Rectal smooth muscle tissue (tissue), 1 donor: ENCODE measurements around the gene PRKAG2.

Experiments
- H3K27ac ChIP-seq: one replicate; pipeline ENCODE4 v1.7.0; 2013; ENCODE audit warnings: low read depth, low read length, inconsistent platforms
- H3K27me3 ChIP-seq: one replicate; pipeline ENCODE4 v1.7.0; 2013; ENCODE audit warnings: low read length; ENCODE audit not compliant: control insufficient read depth, insufficient read depth
- H3K36me3 ChIP-seq: one replicate; pipeline ENCODE4 v1.7.0; 2013; ENCODE audit warnings: low read length; ENCODE audit not compliant: control insufficient read depth, insufficient read depth
- H3K4me1 ChIP-seq: one replicate; pipeline ENCODE4 v1.7.0; 2013; ENCODE audit warnings: low read length; ENCODE audit not compliant: control insufficient read depth, insufficient read depth
- H3K4me3 ChIP-seq: one replicate; pipeline ENCODE4 v1.7.0; 2013; ENCODE audit warnings: low read length
- H3K9ac ChIP-seq: one replicate; pipeline ENCODE4 v1.7.0; 2013; ENCODE audit warnings: low read length

Gene PRKAG2

GRCh38 chr7:151704960-151705635 is 171.8 kb downstream of the PRKAG2 start:
- H3K4me3 ChIP-seq = no peak overlapping the region
- no peaks in the 10 kb centered on the region for H3K36me3 ChIP-seq
- no peak overlapping the region for H3K9ac ChIP-seq
- H3K27me3 ChIP-seq = no peaks in the 10 kb centered on the region
- H3K4me1 ChIP-seq = no peaks in the 10 kb centered on the region
- H3K27ac ChIP-seq = no peak overlapping the region

DNA sequence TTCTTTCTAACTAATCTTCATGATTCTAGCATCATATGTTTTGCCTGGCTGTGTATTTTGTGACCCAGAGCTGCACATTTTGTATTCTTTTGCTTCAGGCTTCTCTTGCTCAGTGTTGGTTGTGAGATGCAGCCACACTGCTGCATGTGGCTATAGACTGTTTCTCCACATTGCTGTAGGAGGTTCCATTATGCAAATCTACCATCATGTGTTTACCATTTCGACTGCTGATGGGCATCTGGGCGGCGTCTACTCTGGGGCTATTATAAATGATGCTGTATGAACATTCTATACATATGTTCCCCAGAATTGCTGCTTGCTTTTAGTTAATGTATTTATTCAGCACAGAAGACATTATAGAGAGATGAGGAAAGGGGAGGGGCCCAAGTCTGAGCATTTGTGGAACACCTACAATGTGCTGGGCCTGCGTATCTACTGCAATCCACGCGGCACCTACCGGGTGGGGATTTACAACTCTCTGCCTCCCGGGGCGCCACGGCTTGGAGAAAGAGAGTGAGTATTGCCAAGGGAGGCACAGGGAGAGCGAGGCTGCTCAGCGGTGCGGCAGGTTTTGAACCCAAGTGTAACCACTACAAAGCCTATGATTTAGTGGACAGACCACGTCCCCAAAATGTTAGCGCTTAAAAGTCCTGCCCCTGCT is 172.5 kb downstream of the PRKAG2 start:
- H3K27ac ChIP-seq = no peak overlapping the region
- H3K4me1 ChIP-seq = no peaks in the 10 kb centered on the region
- H3K36me3 ChIP-seq = no peaks in the 10 kb centered on the region
- no peak overlapping the region for H3K4me3 ChIP-seq
- no peak overlapping the region for H3K9ac ChIP-seq
- H3K27me3 ChIP-seq = no peaks in the 10 kb centered on the region

GRCh38 chr7:151702961-151703360 is 174.0 kb downstream of the PRKAG2 start:
- H3K27ac ChIP-seq = no peak overlapping the region

GRCh38 chr7:151700586-151701165 is 176.2 kb downstream of the PRKAG2 start:
- Histone ChIP-seq H3K27ac (no peak overlapping the region), H3K27me3 (no peaks in the 10 kb centered on the region), H3K4me1 (no peaks in the 10 kb centered on the region), H3K36me3 (no peaks in the 10 kb centered on the region), H3K9ac (no peak overlapping the region), H3K4me3 (no peak overlapping the region)

More at GRCh38 chr7:151702961-151703360, 174.0 kb downstream of the PRKAG2 start:
- Histone ChIP-seq H3K27me3 (no peaks in the 10 kb centered on the region), H3K36me3 (no peaks in the 10 kb centered on the region), H3K4me1 (no peaks in the 10 kb centered on the region), H3K4me3 (no peak overlapping the region), H3K9ac (no peak overlapping the region)

DNA sequence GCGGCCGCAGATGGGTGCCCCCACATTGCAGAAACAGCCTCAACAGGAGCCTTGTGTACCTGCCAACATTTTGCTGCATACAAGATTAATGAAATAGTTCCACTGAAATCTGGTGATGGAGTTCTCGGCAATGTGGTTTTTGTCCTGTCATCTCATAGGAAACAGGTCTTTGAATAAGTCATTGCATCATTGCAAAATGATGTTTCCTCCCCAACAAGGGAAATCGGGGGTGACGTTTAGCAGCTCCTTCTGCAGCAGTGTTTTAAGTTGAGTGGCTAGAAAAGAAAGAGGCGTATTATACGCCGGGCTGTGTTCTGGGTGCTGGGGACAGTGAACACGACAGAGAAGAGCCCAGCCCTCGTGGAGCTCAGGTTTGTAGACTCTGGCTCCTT is 177.0 kb downstream of the PRKAG2 start:
- no peak overlapping the region for H3K9ac ChIP-seq
- no peaks in the 10 kb centered on the region for H3K27me3 ChIP-seq
- no peak overlapping the region for H3K27ac ChIP-seq
- H3K4me1 ChIP-seq = no peaks in the 10 kb centered on the region
- no peaks in the 10 kb centered on the region for H3K36me3 ChIP-seq
- H3K4me3 ChIP-seq = no peak overlapping the region

GRCh38 chr7:151699147-151699927 is 177.6 kb downstream of the PRKAG2 start:
- Histone ChIP-seq H3K27me3 (no peaks in the 10 kb centered on the region), H3K4me3 (no peak overlapping the region), H3K36me3 (no peaks in the 10 kb centered on the region), H3K9ac (no peak overlapping the region), H3K27ac (no peak overlapping the region), H3K4me1 (no peaks in the 10 kb centered on the region)

DNA sequence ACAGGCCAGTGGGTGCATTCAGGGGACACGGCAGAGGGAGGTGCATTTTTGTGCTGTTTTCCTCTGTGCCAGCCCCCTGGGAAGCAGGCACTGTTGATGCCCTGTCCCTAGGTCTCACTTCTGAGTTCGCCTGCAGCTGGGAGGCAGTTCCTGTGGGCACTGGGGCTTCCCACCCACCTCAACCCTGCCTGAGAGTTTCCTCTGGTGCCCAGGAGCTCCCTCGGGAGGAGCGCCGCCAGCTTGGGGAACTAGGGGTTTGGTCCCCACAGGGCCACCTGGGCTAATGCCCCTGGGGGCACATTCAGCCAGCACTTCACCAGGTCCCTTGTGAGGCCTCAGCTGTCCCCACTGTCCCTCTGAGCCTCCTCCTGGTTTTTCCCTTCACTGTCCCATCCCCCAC is 179.0 kb downstream of the PRKAG2 start:
- Histone ChIP-seq H3K27me3 (no peaks in the 10 kb centered on the region), H3K27ac (no peak overlapping the region), H3K4me3 (no peak overlapping the region), H3K36me3 (no peaks in the 10 kb centered on the region), H3K9ac (no peak overlapping the region), H3K4me1 (no peaks in the 10 kb centered on the region)

DNA sequence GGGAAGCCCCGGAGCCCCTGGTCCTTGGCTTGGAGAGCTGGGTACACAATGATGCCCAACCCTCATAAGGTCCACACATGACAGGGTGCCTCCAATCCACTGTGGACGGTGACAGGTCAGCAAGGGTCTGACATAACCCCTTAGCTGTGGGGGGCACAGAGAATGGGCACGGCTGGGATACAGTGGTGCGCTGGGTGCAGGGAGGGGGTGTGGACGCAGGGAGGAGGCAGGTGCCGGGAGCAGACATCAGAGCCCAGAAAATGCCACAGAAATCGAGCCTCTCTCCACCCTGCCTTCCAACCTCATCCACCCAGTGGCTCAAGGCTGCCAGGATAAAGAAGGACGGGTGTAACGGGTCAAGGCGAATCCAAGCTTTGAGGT is 179.4 kb downstream of the PRKAG2 start:
- Histone ChIP-seq H3K9ac (no peak overlapping the region), H3K4me1 (no peaks in the 10 kb centered on the region), H3K27ac (no peak overlapping the region), H3K36me3 (no peaks in the 10 kb centered on the region), H3K4me3 (no peak overlapping the region), H3K27me3 (no peaks in the 10 kb centered on the region)

- H3K4me1 ChIP-seq = no peaks in the 10 kb centered on the region
- H3K27me3 ChIP-seq = no peaks in the 10 kb centered on the region
- no peak overlapping the region for H3K9ac ChIP-seq
- no peak overlapping the region for H3K4me3 ChIP-seq
- H3K36me3 ChIP-seq = no peaks in the 10 kb centered on the region
- H3K27ac ChIP-seq = no peak overlapping the region
Measured at GRCh38 chr7:151696721-151697514, 180.0 kb downstream of the PRKAG2 start.

DNA sequence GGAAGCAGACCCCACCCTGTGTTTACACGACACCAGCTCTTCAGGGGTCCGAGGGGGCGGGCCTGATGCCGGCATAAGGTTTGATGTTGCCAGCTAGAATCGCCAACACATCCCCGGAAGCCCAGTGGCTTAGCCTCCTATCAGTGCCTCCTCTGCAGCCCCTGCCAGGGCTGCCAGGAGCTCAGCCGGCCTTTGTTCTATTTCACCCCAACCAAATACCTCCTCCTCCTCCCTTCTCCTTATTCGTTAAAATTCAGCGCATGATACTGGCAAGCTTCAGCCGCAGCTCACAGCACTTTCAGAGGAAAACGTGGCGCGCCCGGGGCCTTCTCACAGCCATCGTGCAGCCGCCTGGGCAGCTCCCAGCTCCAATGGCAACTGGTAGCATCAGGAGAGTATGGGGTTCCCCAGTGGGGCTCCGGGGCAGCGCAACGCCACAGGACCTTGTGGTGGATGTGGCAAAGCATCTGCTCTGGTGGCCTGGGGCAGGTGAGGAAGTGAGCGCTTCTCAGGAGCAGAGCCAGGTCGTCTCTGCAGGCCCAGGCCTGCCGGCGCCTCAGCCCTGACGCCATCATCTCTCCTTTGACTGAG is 180.9 kb downstream of the PRKAG2 start:
- H3K27ac ChIP-seq = no peak overlapping the region
- H3K4me1 ChIP-seq = no peaks in the 10 kb centered on the region
- no peak overlapping the region for H3K9ac ChIP-seq

GRCh38 chr7:151694828-151695580 is 181.9 kb downstream of the PRKAG2 start:
- no peak overlapping the region for H3K9ac ChIP-seq
- H3K36me3 ChIP-seq = no peaks in the 10 kb centered on the region
- no peaks in the 10 kb centered on the region for H3K4me1 ChIP-seq
- no peaks in the 10 kb centered on the region for H3K27me3 ChIP-seq
- H3K27ac ChIP-seq = no peak overlapping the region
- H3K4me3 ChIP-seq = no peak overlapping the region

More for the DNA sequence above, 180.9 kb downstream of the PRKAG2 start:
- Histone ChIP-seq H3K27me3 (no peaks in the 10 kb centered on the region), H3K36me3 (no peaks in the 10 kb centered on the region), H3K4me3 (no peak overlapping the region)
